ENCODE data around the gene FAM171A1.
"Not testable (repeated sequence)": the region's sequence is repeated elsewhere in the genome, so short reads cannot be mapped to it uniquely, and the experiment has no call there.

Gene FAM171A1

DNA sequence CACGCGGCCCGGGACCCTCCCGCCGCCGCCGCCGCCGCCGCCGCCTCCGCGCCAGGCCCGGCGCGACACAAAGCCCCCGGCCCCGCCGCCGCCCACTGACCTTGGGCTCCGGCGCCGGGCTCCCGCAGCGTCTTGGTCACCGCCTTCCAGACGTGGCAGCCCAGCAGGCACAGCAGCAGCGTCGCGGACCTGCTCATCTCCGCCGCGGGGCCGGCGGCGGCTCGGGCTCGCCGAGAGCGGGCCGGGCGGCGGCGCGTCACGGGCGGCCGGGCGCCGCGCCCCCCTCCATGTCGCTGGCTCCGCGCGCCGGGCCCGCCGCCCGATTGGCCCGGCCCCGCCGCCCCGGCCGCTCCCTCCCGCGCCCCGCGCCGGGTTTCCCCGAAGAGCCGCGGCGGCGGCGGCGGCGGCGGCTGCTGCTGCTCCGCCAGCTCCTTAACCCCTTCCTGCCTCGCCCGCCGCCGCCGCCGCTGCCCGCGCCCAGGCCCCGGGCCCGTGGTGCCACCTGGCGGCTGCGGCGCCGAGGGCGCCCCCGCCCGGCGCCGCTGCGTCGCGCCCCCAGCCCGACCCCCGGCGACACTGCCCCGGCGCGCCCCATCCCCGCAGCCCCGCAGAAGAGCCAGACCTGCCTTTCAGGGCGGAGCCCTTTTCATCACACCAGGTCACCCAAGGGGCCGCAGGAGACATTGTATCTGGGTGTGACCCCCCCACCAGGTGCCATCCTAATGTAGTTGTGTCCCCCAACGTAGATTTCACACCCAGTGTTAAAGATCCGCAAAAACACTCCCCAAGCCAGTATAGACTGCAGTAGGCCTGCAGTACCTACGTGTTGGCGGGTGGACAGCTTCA lies at the start of gene FAM171A1:
TSS of gene FAM171A1 (minus strand) at position 434 of the 846 bp plus-strand sequence. CDS start at position 197, 237 bp downstream.
- peak in 41 of 56 donors; percentile 7 to 75 (median 48) for DNase-seq

- no peak for DNase-seq
Measured at GRCh38 chr10:15420858-15421257, 49.8 kb upstream of the FAM171A1 start.

DNA sequence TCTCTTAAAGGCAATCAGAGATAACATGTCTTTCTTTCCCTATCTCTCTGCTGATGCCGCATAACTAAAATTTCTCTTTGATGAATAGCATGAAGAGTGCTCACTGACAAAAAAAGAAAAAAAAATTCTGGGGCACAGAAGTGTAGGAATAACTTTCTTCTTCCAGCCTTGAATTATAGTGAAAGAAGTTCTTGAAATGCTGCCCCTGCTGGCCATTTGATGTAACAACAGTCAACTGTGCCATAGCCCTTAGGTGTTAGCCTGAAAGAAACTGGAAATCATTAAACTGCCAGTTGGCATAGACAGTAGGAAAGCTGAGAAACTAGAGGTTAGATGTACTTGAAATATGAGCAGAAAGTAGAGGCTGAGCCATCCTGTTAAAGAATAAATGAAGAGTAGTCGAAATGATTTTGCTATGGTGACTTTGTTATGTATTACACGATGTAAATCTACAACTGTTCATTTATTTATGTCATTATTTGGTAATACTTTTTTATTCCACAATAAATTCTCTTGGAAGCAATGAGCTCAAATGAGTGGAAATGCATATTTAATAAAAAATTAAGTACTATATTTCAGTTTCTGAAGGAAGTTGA lies 48.3 kb upstream of the FAM171A1 start:
- DNase-seq: peak in 3 of 56 donors; percentile 9 to 31 (median 17)

DNA sequence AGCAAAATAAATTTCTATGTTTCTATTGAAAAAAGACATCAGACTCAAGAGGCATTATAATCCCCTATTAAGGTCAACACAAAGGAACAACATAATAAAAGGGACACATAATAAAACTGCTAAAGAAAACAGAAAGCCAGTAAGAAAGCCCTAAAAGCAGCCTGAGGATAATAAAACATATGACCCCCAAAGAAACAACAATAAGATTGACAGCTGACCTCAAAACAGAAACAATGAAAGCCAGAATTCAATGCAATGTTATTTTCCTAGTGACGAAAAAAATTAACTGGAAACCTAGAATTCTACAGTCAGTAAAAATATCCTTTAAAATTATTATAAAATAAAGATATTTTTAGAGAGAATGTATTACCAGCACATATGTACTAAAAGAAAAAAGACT lies 44.9 kb upstream of the FAM171A1 start:
- DNase-seq: no peak

DNA sequence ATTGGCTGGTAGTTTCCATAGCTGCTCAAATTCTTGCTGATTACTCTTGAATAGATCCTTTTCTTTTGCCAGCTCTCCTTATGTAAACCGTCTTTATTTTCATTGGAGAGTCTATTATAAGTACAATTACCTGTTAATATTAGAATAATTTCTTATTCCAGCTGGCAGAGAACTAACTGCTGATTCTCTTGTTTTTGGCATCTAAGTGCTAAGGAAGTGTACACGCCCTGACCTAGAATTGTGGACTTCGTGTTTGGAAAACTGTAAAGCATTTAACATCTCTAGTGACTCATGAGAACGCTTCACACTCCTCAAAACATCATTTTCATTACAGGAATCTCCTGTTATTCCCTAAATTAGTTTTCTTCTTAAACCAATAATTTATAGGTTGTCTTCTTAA lies 39.9 kb upstream of the FAM171A1 start:
- no peak for DNase-seq

DNA sequence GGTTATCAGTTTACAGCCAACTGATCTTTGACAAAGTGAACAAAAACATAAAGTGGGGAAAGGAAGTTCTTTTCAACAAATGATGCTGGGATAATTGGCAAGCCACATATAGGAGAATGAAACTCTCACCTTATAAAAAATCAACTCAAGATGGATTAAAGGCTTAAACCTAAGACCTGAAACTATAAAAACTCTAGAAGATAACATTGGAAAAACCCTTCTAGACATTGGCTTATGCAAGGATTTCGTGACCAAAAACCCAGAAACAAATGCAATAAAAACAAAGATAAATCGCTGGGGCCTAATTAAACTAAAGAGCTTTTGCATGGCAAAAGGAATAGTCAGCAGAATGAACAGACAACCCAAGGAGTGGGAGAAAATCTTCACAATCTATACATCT lies 38.3 kb upstream of the FAM171A1 start:
- DNase-seq: not testable (repeated sequence)

- no peak for DNase-seq
Measured at GRCh38 chr10:15408557-15408956, 37.5 kb upstream of the FAM171A1 start.

- no peak for DNase-seq
Measured at GRCh38 chr10:15405319-15405718, 34.2 kb upstream of the FAM171A1 start.

- DNase-seq: no peak
Measured at GRCh38 chr10:15401382-15401781, 30.3 kb upstream of the FAM171A1 start.

- not testable (repeated sequence) for DNase-seq
Measured at GRCh38 chr10:15400461-15400860, 29.4 kb upstream of the FAM171A1 start.

GRCh38 chr10:15399060-15399661 lies 28.1 kb upstream of the FAM171A1 start:
- no peak for DNase-seq

- no peak for DNase-seq
Measured at GRCh38 chr10:15395935-15396334, 24.8 kb upstream of the FAM171A1 start.

DNA sequence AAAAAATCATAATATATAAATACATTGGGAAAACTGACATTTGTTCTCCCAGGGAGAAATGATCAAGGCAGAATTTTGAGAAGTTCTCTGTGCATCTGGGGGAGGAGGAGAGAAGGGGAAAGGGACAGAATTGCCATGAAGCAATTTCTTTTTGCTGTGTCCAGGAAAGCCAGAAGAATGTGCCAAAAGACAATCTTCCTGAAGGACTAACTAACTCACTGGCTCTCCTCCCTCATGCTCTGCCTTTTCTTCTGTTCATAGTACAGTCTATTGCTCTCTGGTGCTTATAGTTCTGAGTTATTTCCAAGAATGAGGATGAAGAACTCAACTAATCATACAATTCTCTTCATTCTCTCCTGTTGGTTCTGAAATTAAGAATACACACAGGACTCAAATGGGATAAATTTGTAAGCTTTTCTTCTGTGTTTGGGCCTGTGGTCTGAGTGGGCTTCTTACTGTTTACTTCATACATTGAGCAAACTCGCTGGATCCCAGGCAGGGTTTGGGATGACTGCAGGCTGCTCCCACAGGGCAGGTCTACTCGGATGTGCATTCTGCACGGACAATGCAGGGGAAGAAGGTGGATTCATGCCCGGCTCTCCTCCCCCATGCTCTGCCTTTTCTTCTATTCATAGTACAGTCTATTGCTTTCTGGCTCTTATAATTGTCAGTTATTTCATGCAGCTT lies 22.2 kb upstream of the FAM171A1 start:
- DNase-seq: no peak

- DNase-seq: no peak
Measured at GRCh38 chr10:15391491-15391890, 20.4 kb upstream of the FAM171A1 start.

DNA sequence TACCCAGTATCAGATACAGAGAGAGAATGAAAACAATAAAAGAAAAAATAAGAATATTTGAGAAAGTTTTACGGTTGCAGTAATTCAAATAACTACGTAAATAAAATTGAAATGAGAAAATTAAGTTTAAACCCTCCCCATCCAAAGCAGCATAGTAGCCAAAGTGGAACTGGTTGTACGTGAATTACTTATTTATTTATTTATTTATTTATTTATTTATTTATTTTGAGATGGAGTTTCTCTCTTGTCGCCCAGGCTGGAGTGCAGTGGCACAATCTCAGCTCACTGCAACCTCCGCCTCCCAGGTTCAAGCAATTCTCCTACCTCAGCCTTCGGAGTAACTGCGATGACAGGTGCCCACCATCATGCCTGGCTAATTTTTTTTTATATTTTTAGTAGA lies 17.1 kb upstream of the FAM171A1 start:
- not testable (repeated sequence) for DNase-seq

DNA sequence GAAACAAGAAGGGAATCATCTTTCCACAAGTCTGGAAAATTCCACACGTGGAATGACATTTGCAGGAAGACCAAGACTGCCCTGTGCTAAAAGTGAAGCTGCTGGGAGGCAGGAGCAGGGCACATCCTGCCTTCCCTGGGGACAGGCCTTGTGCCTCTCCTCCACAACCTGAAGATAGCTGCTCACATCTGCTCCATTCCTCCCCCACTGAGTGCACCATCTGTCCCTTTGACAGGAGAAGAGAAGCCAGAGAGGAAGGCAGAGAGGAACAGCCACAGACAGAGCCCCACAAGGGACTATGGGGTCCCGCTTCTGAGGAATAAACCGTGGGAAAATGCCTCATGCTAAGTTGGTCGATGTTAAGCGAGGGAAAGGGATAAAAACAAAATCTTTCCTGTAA lies 15.9 kb upstream of the FAM171A1 start:
- DNase-seq: peak in 1 of 56 donors; percentile 4

GRCh38 chr10:15385552-15386455 lies 14.7 kb upstream of the FAM171A1 start:
- DNase-seq: no peak

- DNase-seq: no peak
Measured at GRCh38 chr10:15381420-15381819, 10.3 kb upstream of the FAM171A1 start.

GRCh38 chr10:15379078-15379477 lies 8.0 kb upstream of the FAM171A1 start:
- DNase-seq: no peak

GRCh38 chr10:15378569-15378968 lies 7.5 kb upstream of the FAM171A1 start:
- no peak for DNase-seq

GRCh38 chr10:15374566-15374965 lies 3.5 kb upstream of the FAM171A1 start:
- no peak for DNase-seq
